Loucy (cell line): ENCODE data around the gene DCUN1D5.

Source experiments
- CTCF ChIP-seq: fragments of 200-600 bp; sonication (generic); conservative IDR thresholded peaks from 2 replicates; pipeline ENCODE4 v1.5.1; 2014; ENCODE audit warnings: mild to moderate bottlenecking, antibody characterized with exemption, low read length
- EZH2phosphoT487 ChIP-seq: fragments of 200-600 bp; IDR thresholded peaks from 2 replicates; pipeline ENCODE4 v1.6.1; 2018; ENCODE audit warnings: antibody characterized with exemption, mild to moderate bottlenecking, moderate library complexity, borderline replicate concordance

DNA sequence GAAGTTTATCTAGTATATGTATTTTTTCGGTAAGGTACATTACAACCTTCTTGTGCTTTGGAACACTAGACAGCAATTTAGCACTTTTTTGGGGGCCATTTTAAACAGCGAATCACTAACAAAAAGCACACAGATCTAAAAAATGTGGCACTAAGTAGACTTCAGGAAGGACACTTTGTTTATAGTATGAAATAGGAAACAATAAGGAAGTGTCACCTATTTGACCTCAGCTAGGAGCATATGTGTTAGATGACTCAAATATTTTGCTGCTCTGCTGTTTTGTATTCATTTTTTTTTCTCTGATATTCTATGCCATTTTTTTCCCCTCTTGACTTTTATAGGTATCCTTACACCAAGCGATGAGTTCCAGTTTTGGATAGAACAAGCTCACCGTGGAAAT lies 22.9 kb upstream of the DCUN1D5 start:
- no peak for TF ChIP-seq CTCF
- no peak for TF ChIP-seq EZH2phosphoT487
